PC-3 (cell line): ENCODE results near the gene SHOX. TPM values are rescaled to one million over a fixed set of nuclear protein-coding genes. Genes with fewer than 3 reads are reported as not detected.

Experiments used
- ATAC-seq: fragments of 200-7000 bp; cut with Tn5 transposase; 2 replicates; pipeline ENCODE4 v1.9.1; 2020; ENCODE audit warnings: mild to moderate bottlenecking, moderate library complexity
- BruUV-seq: library from RNA; stranded (reverse); fragments of 400-500 nt; replicated peaks from 2 replicates; lab custom pipeline; 2021; lab: Mats Ljungman, UMichigan
- CTCF ChIA-PET: fragments of 300-600 bp; sonication (Branson Sonifier 250); formaldehyde crosslinking; loops from one replicate; lab custom pipeline; 2022; ENCODE audit warnings: antibody characterized with exemption; lab: Charles Lee
- POLR2A ChIA-PET: fragments of 300-600 bp; sonication (Branson Sonifier 250); formaldehyde crosslinking; loops from one replicate; lab custom pipeline; 2022; ENCODE audit warnings: antibody characterized with exemption; ENCODE audit not compliant: unreplicated experiment; lab: Charles Lee
- DNase-seq: peaks from one replicate; pipeline ENCODE4 v3.0.0-alpha.2; 2015
- H2AFZ ChIP-seq: fragments of 300-600 bp; sonication (generic); 2 replicates; pipeline ENCODE4 v1.6.0; 2016; ENCODE audit warnings: antibody characterized with exemption, low read length
- H3F3A ChIP-seq: fragments of 300-600 bp; sonication (generic); one replicate; pipeline ENCODE4 v1.6.0; 2017; ENCODE audit warnings: antibody characterized with exemption, low read length, control low read depth, mild to moderate bottlenecking; ENCODE audit not compliant: unreplicated experiment
- H3K27ac ChIP-seq: fragments of 300-600 bp; sonication (generic); 2 replicates; pipeline ENCODE4 v1.5.1; 2016; ENCODE audit warnings: mild to moderate bottlenecking, low read length
- H3K27me3 ChIP-seq: fragments of 300-600 bp; sonication (generic); 2 replicates; pipeline ENCODE4 v1.6.1; 2016; ENCODE audit warnings: low read length, mixed read lengths
- H3K36me3 ChIP-seq: fragments of 300-600 bp; sonication (generic); 2 replicates; pipeline ENCODE4 v1.6.1; 2016; ENCODE audit warnings: low read depth, mixed run types, low read length, mixed read lengths
- H3K4me1 ChIP-seq: fragments of 300-600 bp; sonication (generic); 2 replicates; pipeline ENCODE4 v1.5.1; 2016; ENCODE audit warnings: low read length; ENCODE audit not compliant: insufficient read depth
- H3K4me2 ChIP-seq: fragments of 300-600 bp; sonication (generic); 2 replicates; pipeline ENCODE4 v1.6.0; 2016; ENCODE audit warnings: low read length
- H3K4me3 ChIP-seq: fragments of 300-600 bp; sonication (generic); 2 replicates; pipeline ENCODE4 v1.5.1; 2016; ENCODE audit warnings: mild to moderate bottlenecking, low read length, mixed read lengths
- H3K79me2 ChIP-seq: fragments of 300-600 bp; sonication (generic); 2 replicates; pipeline ENCODE4 v1.6.1; 2017; ENCODE audit warnings: low read length, mixed read lengths
- H3K9ac ChIP-seq: fragments of 300-600 bp; sonication (generic); 2 replicates; pipeline ENCODE4 v1.6.0; 2016; ENCODE audit warnings: mild to moderate bottlenecking, low read length
- H3K9me2 ChIP-seq: fragments of 300-600 bp; sonication (generic); replicated peaks from 2 replicates; pipeline ENCODE4 v1.6.1; 2016; ENCODE audit warnings: mixed run types, low read length, mixed read lengths
- H3K9me3 ChIP-seq: fragments of 300-600 bp; sonication (generic); 2 replicates; pipeline ENCODE4 v1.6.1; 2016; ENCODE audit warnings: low read length, mixed read lengths
- H4K20me1 ChIP-seq: fragments of 300-600 bp; sonication (generic); 2 replicates; pipeline ENCODE4 v1.6.1; 2016; ENCODE audit warnings: low read length, mixed read lengths
- CTCF ChIP-seq: fragments of 300-600 bp; sonication (generic); conservative IDR thresholded peaks from 2 replicates; pipeline ENCODE4 v1.5.1; 2017; ENCODE audit warnings: antibody characterized with exemption, low read depth, mild to moderate bottlenecking, low read length
- EZH2 ChIP-seq: fragments of 300-600 bp; sonication (generic); IDR thresholded peaks from one replicate; pipeline ENCODE4 v1.6.1; 2017; ENCODE audit warnings: antibody characterized with exemption, mild to moderate bottlenecking, low read length; ENCODE audit not compliant: unreplicated experiment
- EZH2phosphoT487 ChIP-seq: fragments of 300-600 bp; sonication (generic); IDR thresholded peaks from 2 replicates; pipeline ENCODE4 v1.6.1; 2018; ENCODE audit warnings: mild to moderate bottlenecking, antibody characterized with exemption, low read length, borderline replicate concordance
- intact Hi-C: fragments of 100-400 bp; cut with micrococcal nuclease; formaldehyde crosslinking; loops from 2 replicates; pipeline ENCODE4 v1.9.0; 2023
- total RNA-seq: library from RNA; depleted of rRNA; stranded (reverse); fragments of >200 nt; gene quantifications from 2 replicates; pipeline ENCODE4 v1.2.3, GENCODE V29; 2014

SHOX gene
- total RNA-seq, 1 experiment from 2014 or later = not detected

GRCh38 chrX:633985-634958, 3.7 kb downstream of the SHOX start:
- intact Hi-C loops = no loop called here
- H4K20me1 ChIP-seq = no peaks in the 10 kb centered on the region
- DNase-seq (no peak), ATAC-seq (no peak)
- no peaks in the 10 kb centered on the region for H3F3A ChIP-seq
- no TSS peak for BruUV-seq
- no peak overlapping the region for H3K9ac ChIP-seq
- no peaks in the 10 kb centered on the region for H3K79me2 ChIP-seq
- no peaks in the 10 kb centered on the region for H3K9me2 ChIP-seq
- peaks cover 83% of the 10 kb centered on the region for H3K27me3 ChIP-seq
- H2AFZ ChIP-seq = no peak overlapping the region
- TF ChIP-seq CTCF (no peak), EZH2 (no peak), EZH2phosphoT487 (no peak)
- ChIA-PET POLR2A (no interaction called here), CTCF (no interaction called here)
- H3K9me3 ChIP-seq = no peaks in the 10 kb centered on the region
- H3K4me3 ChIP-seq = no peak overlapping the region
- no peaks in the 10 kb centered on the region for H3K36me3 ChIP-seq
- H3K27ac ChIP-seq = no peak overlapping the region
- H3K4me2 ChIP-seq = no peak overlapping the region
- no peaks in the 10 kb centered on the region for H3K4me1 ChIP-seq

- H3K79me2 ChIP-seq = no peaks in the 10 kb centered on the region
- no peak overlapping the region for H3K4me2 ChIP-seq
- H3K36me3 ChIP-seq = no peaks in the 10 kb centered on the region
- POLR2A ChIA-PET = no interaction called here
- no peaks in the 10 kb centered on the region for H3K4me1 ChIP-seq
- intact Hi-C loops = no loop called here
- BruUV-seq = no TSS peak
- no peak for DNase-seq
- no peaks in the 10 kb centered on the region for H3F3A ChIP-seq
- H2AFZ ChIP-seq = no peak overlapping the region
- no peak overlapping the region for H3K4me3 ChIP-seq
- TF ChIP-seq EZH2 (no peak), EZH2phosphoT487 (no peak), CTCF (no peak)
- H3K9ac ChIP-seq = no peak overlapping the region
- H3K9me3 ChIP-seq = no peaks in the 10 kb centered on the region
- H3K27ac ChIP-seq = no peak overlapping the region
- no peak for ATAC-seq
- CTCF ChIA-PET = no interaction called here
- peaks cover 79% of the 10 kb centered on the region for H3K27me3 ChIP-seq
- no peaks in the 10 kb centered on the region for H4K20me1 ChIP-seq
- H3K9me2 ChIP-seq = no peaks in the 10 kb centered on the region
These were observed 5.0 kb downstream of the SHOX start for GRCh38 chrX:635428-636090.
